ENCODE data around the gene PPP1R9B.

DNA sequence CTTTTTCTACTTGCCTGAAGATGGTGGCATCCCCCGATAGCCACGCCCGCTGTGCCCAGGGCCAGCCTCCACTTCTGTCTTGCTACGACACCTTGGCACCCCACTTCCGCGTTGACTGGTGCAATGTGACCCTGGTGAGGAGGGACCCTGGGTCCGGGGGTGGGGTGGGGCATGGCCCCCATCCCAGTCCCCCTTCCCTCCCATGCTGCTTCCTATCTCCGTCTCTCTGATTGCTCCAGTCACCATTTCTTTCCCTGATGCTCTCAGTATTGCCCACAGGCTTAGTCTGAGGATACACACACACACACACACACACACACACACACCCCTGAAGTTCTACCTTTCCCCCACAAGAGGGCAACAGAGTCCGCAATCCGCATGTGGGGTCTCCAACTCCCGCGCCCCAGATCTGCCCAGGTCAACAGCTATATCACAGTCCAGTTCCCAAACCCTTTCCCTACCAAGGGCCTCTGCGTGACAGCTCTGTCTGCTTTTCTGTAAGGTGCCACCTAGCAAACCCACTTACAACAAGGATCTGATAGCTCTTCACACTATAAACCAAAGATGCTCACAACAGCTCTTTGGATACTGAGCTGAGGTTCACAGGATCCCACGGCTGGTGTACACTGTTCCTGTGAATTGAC lies 18.8 kb upstream of the PPP1R9B start:
- no peak for TF ChIP-seq EZH2 (IDR thresholded peaks at IDR 0.05; ENCODE audit: insufficient read depth, low read length)
- TF ChIP-seq, protein P1, sequence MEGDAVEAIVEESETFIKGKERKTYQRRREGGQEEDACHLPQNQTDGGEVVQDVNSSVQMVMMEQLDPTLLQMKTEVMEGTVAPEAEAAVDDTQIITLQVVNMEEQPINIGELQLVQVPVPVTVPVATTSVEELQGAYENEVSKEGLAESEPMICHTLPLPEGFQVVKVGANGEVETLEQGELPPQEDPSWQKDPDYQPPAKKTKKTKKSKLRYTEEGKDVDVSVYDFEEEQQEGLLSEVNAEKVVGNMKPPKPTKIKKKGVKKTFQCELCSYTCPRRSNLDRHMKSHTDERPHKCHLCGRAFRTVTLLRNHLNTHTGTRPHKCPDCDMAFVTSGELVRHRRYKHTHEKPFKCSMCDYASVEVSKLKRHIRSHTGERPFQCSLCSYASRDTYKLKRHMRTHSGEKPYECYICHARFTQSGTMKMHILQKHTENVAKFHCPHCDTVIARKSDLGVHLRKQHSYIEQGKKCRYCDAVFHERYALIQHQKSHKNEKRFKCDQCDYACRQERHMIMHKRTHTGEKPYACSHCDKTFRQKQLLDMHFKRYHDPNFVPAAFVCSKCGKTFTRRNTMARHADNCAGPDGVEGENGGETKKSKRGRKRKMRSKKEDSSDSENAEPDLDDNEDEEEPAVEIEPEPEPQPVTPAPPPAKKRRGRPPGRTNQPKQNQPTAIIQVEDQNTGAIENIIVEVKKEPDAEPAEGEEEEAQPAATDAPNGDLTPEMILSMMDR (IDR thresholded peaks at IDR 0.05; ENCODE audit: insufficient read depth, low read depth, low read length) = peak; percentile 81

Measured in astrocyte (in vitro differentiated cells and primary cell).